HL-60/S4 treated with phorbol 12-myristate 13-acetate at 8.2 ng/mL for 4 days and 3 days (cell line): Measurements from ENCODE around the gene MUS81.
"Not testable (repeated sequence)": the region's sequence is repeated elsewhere in the genome, so short reads cannot be mapped to it uniquely, and the experiment has no call there.

ENCODE experiments used
- in situ Hi-C: fragments of 300-500 bp; cut with MboI; formaldehyde crosslinking; loops from 2 replicates; pipeline ENCODE4 v1.15.0; 2022; ENCODE audit warnings: low sequenced_read_pairs

The MUS81 gene

GRCh38 chr11:65860278-65861164 is at the start of gene MUS81:
Gene MUS81, plus strand, starts transcription at chr11:65860433. Its CDS starts 321 bp downstream, at chr11:65860754.
- in situ Hi-C loops, result no loop called here

- in situ Hi-C loops, result loop anchor here (25.0 kb wide), 1 partner anchor 100 kb away; the partner anchor contains the start of genes KAT5 and RNASEH2C
Observed at GRCh38 chr11:65811764-65812475, 48.3 kb upstream of the MUS81 start.

GRCh38 chr11:65814131-65814985 is 45.9 kb upstream of the MUS81 start:
- in situ Hi-C loops, result loop anchor here (25.0 kb wide), 1 partner anchor 102 kb away; the partner anchor contains the start of genes KAT5 and RNASEH2C

- in situ Hi-C loops, result loop anchor here (25.0 kb wide), 1 partner anchor 103 kb away; the partner anchor contains the start of genes KAT5 and RNASEH2C
Observed at GRCh38 chr11:65814986-65815565, 45.2 kb upstream of the MUS81 start.

GRCh38 chr11:65816696-65817095 is 43.5 kb upstream of the MUS81 start:
- in situ Hi-C loops, result loop anchor here (25.0 kb wide), 1 partner anchor 104 kb away; the partner anchor contains the start of genes KAT5 and RNASEH2C

- in situ Hi-C loops, result loop anchor here (25.0 kb wide), 1 partner anchor 105 kb away; the partner anchor contains the start of genes KAT5 and RNASEH2C
Observed at GRCh38 chr11:65817312-65817834, 42.9 kb upstream of the MUS81 start.

- in situ Hi-C loops, result loop anchor here (25.0 kb wide), 1 partner anchor 106 kb away; the partner anchor contains the start of genes KAT5 and RNASEH2C
Observed at GRCh38 chr11:65817835-65818680, 42.2 kb upstream of the MUS81 start.

- in situ Hi-C loops, result loop anchor here (25.0 kb wide), 1 partner anchor 109 kb away; the partner anchor contains the start of genes KAT5 and RNASEH2C
Observed at GRCh38 chr11:65821107-65821506, 39.1 kb upstream of the MUS81 start.

- in situ Hi-C loops, result loop anchor here (25.0 kb wide), 1 partner anchor 111 kb away; the partner anchor contains the start of genes KAT5 and RNASEH2C
Observed at GRCh38 chr11:65822776-65823528, 37.3 kb upstream of the MUS81 start.

- in situ Hi-C loops, result no loop called here
Observed at GRCh38 chr11:65826984-65827735, 33.1 kb upstream of the MUS81 start.

GRCh38 chr11:65829459-65829858 is 30.8 kb upstream of the MUS81 start:
- in situ Hi-C loops, result no loop called here

- in situ Hi-C loops, result not testable (repeated sequence)
Observed at GRCh38 chr11:65832231-65832630, 28.0 kb upstream of the MUS81 start.

GRCh38 chr11:65833297-65834030 is 26.8 kb upstream of the MUS81 start, which contains the start of gene SNX32:
Gene SNX32, plus strand, starts transcription at chr11:65833963. Its CDS starts 103 bp downstream, at chr11:65834066.
- in situ Hi-C loops, result no loop called here

- in situ Hi-C loops, result no loop called here
Observed at GRCh38 chr11:65834202-65834601, 26.0 kb upstream of the MUS81 start.

- in situ Hi-C loops, result no loop called here
Observed at GRCh38 chr11:65842144-65842543, 18.1 kb upstream of the MUS81 start.

- in situ Hi-C loops, result no loop called here
Observed at GRCh38 chr11:65843811-65844210, 16.4 kb upstream of the MUS81 start.
